Fibroblast of lung (primary cell): ENCODE data around the gene COL16A1. TPM values are rescaled to one million over a fixed set of nuclear protein-coding genes. Genes with fewer than 3 reads are reported as not detected.

ENCODE experiments used
- DNase-seq, 2 donors: peaks; one replicate each; pipeline versions ENCODE4 v3.0.0 to v3.0.0-alpha.2; 2010; ENCODE audit warnings: low read depth in 2 of 2
- H2AFZ ChIP-seq: 2 replicates; pipeline ENCODE4 v1.5.1; 2012; ENCODE audit warnings: low read length, control low read depth, inconsistent platforms
- H3K27ac ChIP-seq: 2 replicates; pipeline ENCODE4 v1.5.1; 2011; ENCODE audit warnings: low read length, control low read depth; ENCODE audit not compliant: insufficient read depth
- H3K27me3 ChIP-seq: 2 replicates; pipeline ENCODE4 v1.5.1; 2011; ENCODE audit warnings: mild to moderate bottlenecking, low read length; ENCODE audit not compliant: control insufficient read depth, insufficient read depth
- H3K36me3 ChIP-seq: 2 replicates; pipeline ENCODE4 v1.5.1; 2011; ENCODE audit warnings: low read length; ENCODE audit not compliant: control insufficient read depth, insufficient read depth
- H3K4me1 ChIP-seq: 2 replicates; pipeline ENCODE4 v1.5.1; 2011; ENCODE audit warnings: low read length; ENCODE audit not compliant: control insufficient read depth, insufficient read depth; ENCODE audit errors: extremely low read depth
- H3K4me2 ChIP-seq: 2 replicates; pipeline ENCODE4 v1.5.1; 2011; ENCODE audit warnings: low read length, control low read depth; ENCODE audit not compliant: insufficient read depth; ENCODE audit errors: extremely low read depth
- H3K4me3 ChIP-seq, 4 experiments: fragments of 200-600 bp in 1 of 4; sonication (generic) in 1 of 4; replicated peaks in 1 of 4; 2 replicates each; pipeline ENCODE4 v1.5.1; 2011 to 2016; ENCODE audit warnings: low read length in 4 of 4, low read depth in 3 of 4, mild to moderate bottlenecking in 3 of 4, control low read depth in 2 of 4, inconsistent platforms in 1 of 4, mixed read lengths in 1 of 4; ENCODE audit not compliant: insufficient read depth in 1 of 4; ENCODE audit errors: control extremely low read depth in 1 of 4
- H3K79me2 ChIP-seq: 2 replicates; pipeline ENCODE4 v1.5.1; 2012; ENCODE audit warnings: mild to moderate bottlenecking, low read length, inconsistent platforms; ENCODE audit not compliant: control insufficient read depth, insufficient read depth
- H3K9ac ChIP-seq: 2 replicates; pipeline ENCODE4 v1.5.1; 2011; ENCODE audit warnings: mild to moderate bottlenecking, low read length, control low read depth; ENCODE audit not compliant: insufficient read depth
- H3K9me3 ChIP-seq: 2 replicates; pipeline ENCODE4 v1.5.1; 2012; ENCODE audit warnings: low read depth, low read length; ENCODE audit not compliant: control insufficient read depth, insufficient read depth
- H4K20me1 ChIP-seq: 2 replicates; pipeline ENCODE4 v1.5.1; 2011; ENCODE audit warnings: low read length; ENCODE audit not compliant: control insufficient read depth, insufficient read depth; ENCODE audit errors: extremely low read depth
- EZH2 ChIP-seq: IDR thresholded peaks from 2 replicates; pipeline ENCODE4 v1.5.1; 2012; ENCODE audit warnings: low read length, control low read depth, mild to moderate bottlenecking; ENCODE audit errors: missing control alignments
- polyA plus RNA-seq, 2 donors: library from polyadenylated mRNA; depleted of rRNA in 1 of 2; stranded (reverse) in 1 of 2; unstranded in 1 of 2; fragments of >200 nt; gene quantifications; 2 replicates each; pipeline ENCODE4 v1.2.1, GENCODE V29; 2011 to 2012; ENCODE audit warnings: missing spikeins in 1 of 2
- total RNA-seq: library from RNA; depleted of rRNA; stranded (reverse); fragments of >200 nt; gene quantifications from 2 replicates; pipeline ENCODE4 v1.2.1, GENCODE V29; 2014
- TF ChIP-seq, protein P1 (sequence below), 2 donors: IDR thresholded peaks in 1 of 2; conservative IDR thresholded peaks in 1 of 2; 1 replicate in 1 of 2; 2 replicates in 1 of 2; pipeline ENCODE4 v1.5.1; 2011 to 2012; ENCODE audit warnings: low read length in 2 of 2, control low read depth in 1 of 2, inconsistent platforms in 1 of 2, low read depth in 1 of 2, mild to moderate bottlenecking in 1 of 2

Gene COL16A1
- total and polyA plus RNA-seq, 2 donors (not counting 1 experiment from before 2014, with no cell fraction given) = 20.9 to 80.3 TPM

- TF ChIP-seq, protein P1, sequence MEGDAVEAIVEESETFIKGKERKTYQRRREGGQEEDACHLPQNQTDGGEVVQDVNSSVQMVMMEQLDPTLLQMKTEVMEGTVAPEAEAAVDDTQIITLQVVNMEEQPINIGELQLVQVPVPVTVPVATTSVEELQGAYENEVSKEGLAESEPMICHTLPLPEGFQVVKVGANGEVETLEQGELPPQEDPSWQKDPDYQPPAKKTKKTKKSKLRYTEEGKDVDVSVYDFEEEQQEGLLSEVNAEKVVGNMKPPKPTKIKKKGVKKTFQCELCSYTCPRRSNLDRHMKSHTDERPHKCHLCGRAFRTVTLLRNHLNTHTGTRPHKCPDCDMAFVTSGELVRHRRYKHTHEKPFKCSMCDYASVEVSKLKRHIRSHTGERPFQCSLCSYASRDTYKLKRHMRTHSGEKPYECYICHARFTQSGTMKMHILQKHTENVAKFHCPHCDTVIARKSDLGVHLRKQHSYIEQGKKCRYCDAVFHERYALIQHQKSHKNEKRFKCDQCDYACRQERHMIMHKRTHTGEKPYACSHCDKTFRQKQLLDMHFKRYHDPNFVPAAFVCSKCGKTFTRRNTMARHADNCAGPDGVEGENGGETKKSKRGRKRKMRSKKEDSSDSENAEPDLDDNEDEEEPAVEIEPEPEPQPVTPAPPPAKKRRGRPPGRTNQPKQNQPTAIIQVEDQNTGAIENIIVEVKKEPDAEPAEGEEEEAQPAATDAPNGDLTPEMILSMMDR (conservative IDR thresholded peaks at IDR 0.05 in 1 of 2, IDR thresholded peaks at IDR 0.05 in 1 of 2; ENCODE audit: low read depth in 1 of 2, low read length in 2 of 2) = no peak
- no peak for TF ChIP-seq EZH2
- Histone ChIP-seq H3K4me1 (peaks cover 6% of the 10 kb centered on the region), H3K36me3 (no peaks in the 10 kb centered on the region), H3K4me2 (peak within 1 kb of the TSS; percentile 96), H4K20me1 (no peaks in the 10 kb centered on the region), H3K27me3 (no peaks in the 10 kb centered on the region), H3K27ac (peak within 1 kb of the TSS; percentile 96), H2AFZ (peak within 1 kb of the TSS; percentile 87), H3K9ac (peak within 1 kb of the TSS; percentile 86), H3K9me3 (no peaks in the 10 kb centered on the region), H3K4me3 (peak within 1 kb of the TSS; percentile 42 to 92 (median 76)), H3K79me2 (peaks cover 23% of the 10 kb centered on the region)
- DNase-seq = peak; percentile 97 to 99
Measured at GRCh38 chr1:31644560-31645273, 59.1 kb downstream of the COL16A1 start, which contains the start of gene PEF1. PEF1 (minus strand) TSS chr1:31644876; CDS start chr1:31644864, 12 bp downstream.

GRCh38 chr1:31643976-31644559 lies 59.7 kb downstream of the COL16A1 start:
- H3K36me3 ChIP-seq = no peaks in the 10 kb centered on the region
- peak overlapping the region; percentile 86 for H3K9ac ChIP-seq
- peaks cover 24% of the 10 kb centered on the region for H3K79me2 ChIP-seq
- peaks cover 11% of the 10 kb centered on the region for H3K4me1 ChIP-seq
- TF ChIP-seq, protein P1 (conservative IDR thresholded peaks at IDR 0.05 in 1 of 2, IDR thresholded peaks at IDR 0.05 in 1 of 2; ENCODE audit: low read depth in 1 of 2, low read length in 2 of 2) = no peak
- no peak for TF ChIP-seq EZH2
- DNase-seq = no peak
- no peaks in the 10 kb centered on the region for H4K20me1 ChIP-seq
- H3K4me3 ChIP-seq = peak overlapping the region; percentile 42 to 92 (median 76)
- H3K9me3 ChIP-seq = no peaks in the 10 kb centered on the region
- peak overlapping the region; percentile 96 for H3K27ac ChIP-seq
- H3K27me3 ChIP-seq = no peaks in the 10 kb centered on the region
- H3K4me2 ChIP-seq = peak overlapping the region; percentile 78
- peak overlapping the region; percentile 51 for H2AFZ ChIP-seq

DNA sequence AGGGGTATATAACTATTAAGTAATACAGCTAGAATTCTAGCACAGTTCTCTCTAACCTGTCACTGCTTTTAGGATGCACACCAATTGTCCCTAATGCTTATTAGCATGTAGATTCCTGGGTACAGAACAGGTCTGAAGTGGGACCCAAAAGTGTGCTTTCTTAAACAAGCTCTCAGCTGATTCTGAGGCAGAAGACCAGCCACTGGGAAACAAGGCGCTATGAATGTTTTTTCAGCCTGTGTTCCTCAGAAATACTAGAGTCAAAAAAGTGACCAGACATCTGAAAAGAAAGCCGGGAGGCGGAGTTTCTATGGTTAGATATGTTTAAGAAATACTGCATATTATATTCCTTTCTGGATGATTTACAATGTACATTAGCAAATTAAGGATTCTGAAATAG lies 60.9 kb downstream of the COL16A1 start:
- Histone ChIP-seq H3K79me2 (peaks cover 35% of the 10 kb centered on the region), H3K27me3 (no peaks in the 10 kb centered on the region), H3K4me1 (peaks cover 11% of the 10 kb centered on the region), H4K20me1 (no peaks in the 10 kb centered on the region), H3K4me3 (no peak overlapping the region), H3K4me2 (no peak overlapping the region), H2AFZ (no peak overlapping the region), H3K36me3 (no peaks in the 10 kb centered on the region), H3K9me3 (no peaks in the 10 kb centered on the region), H3K9ac (no peak overlapping the region), H3K27ac (no peak overlapping the region)
- no peak for TF ChIP-seq EZH2
- TF ChIP-seq, protein P1 (conservative IDR thresholded peaks at IDR 0.05 in 1 of 2, IDR thresholded peaks at IDR 0.05 in 1 of 2; ENCODE audit: low read depth in 1 of 2, low read length in 2 of 2) = no peak
- no peak for DNase-seq
